RPMI7951 (cell line): Measurements from ENCODE around the gene ANO8. TPM values are rescaled to one million over a fixed set of nuclear protein-coding genes. Genes with fewer than 3 reads are reported as not detected.
"Not testable (repeated sequence)": the region's sequence is repeated elsewhere in the genome, so short reads cannot be mapped to it uniquely, and the experiment has no call there.

Experiments
- DNase-seq: peaks from one replicate; pipeline ENCODE4 v3.0.0-alpha.2; 2012; ENCODE audit warnings: low read depth
- total RNA-seq: library from RNA; depleted of rRNA; stranded (reverse); fragments of >200 nt; shearing (Covaris generic); gene quantifications from 2 replicates; pipeline ENCODE4 v1.2.3, GENCODE V29; 2014; rRNA removed

Gene ANO8
- total RNA-seq, 1 experiment from 2014 or later: 2.9 TPM

GRCh38 chr19:17286752-17287151 is 47.9 kb downstream of the ANO8 start:
- DNase-seq: no peak

GRCh38 chr19:17286263-17286662 is 48.4 kb downstream of the ANO8 start:
- DNase-seq: no peak

- no peak for DNase-seq
These were observed 49.1 kb downstream of the ANO8 start for GRCh38 chr19:17285415-17286135.

- DNase-seq: no peak
These were observed 51.1 kb downstream of the ANO8 start for GRCh38 chr19:17283504-17283996.

GRCh38 chr19:17282488-17283125 is 52.0 kb downstream of the ANO8 start:
- peak; percentile 83 for DNase-seq

GRCh38 chr19:17281391-17282304 is 53.0 kb downstream of the ANO8 start, which contains the start of gene ANKLE1:
Gene ANKLE1 (plus strand): TSS chr19:17281901. CDS start chr19:17281921, 20 bp downstream.
- no peak for DNase-seq

- no peak for DNase-seq
These were observed 55.2 kb downstream of the ANO8 start for GRCh38 chr19:17279436-17279835.

GRCh38 chr19:17275441-17276175 is 59.0 kb downstream of the ANO8 start:
- no peak for DNase-seq

- DNase-seq: not testable (repeated sequence)
These were observed 59.8 kb downstream of the ANO8 start for GRCh38 chr19:17274892-17275291.

Other genes with a start within 250 kb of the ANO8 start
- gene USE1, start 119.5 kb downstream of the ANO8 start, total RNA-seq: 38.6 and 40.6 TPM in 2 replicates
- 5.1 and 8.1 TPM in 2 replicates for gene OCEL1, start 108.6 kb downstream of the ANO8 start, total RNA-seq
- 29.8 and 43.4 TPM in 2 replicates for gene NR2F6, start 88.9 kb downstream of the ANO8 start, total RNA-seq
- not detected in 2 replicates for gene USHBP1, start 70.1 kb downstream of the ANO8 start, total RNA-seq
- 132 and 133 TPM in 2 replicates for gene BABAM1, start 67.4 kb downstream of the ANO8 start, total RNA-seq
- gene ANKLE1, start 53.0 kb downstream of the ANO8 start, total RNA-seq: 1.2 and 1.3 TPM in 2 replicates
- gene ABHD8, start 31.4 kb downstream of the ANO8 start, total RNA-seq: 16.5 and 17.9 TPM in 2 replicates
- 77.3 and 79.5 TPM in 2 replicates for gene MRPL34, start 29.0 kb downstream of the ANO8 start, total RNA-seq
- gene DDA1, start 25.3 kb downstream of the ANO8 start, total RNA-seq: 20.2 and 25.9 TPM in 2 replicates
- gene GTPBP3, start 2.7 kb upstream of the ANO8 start, total RNA-seq: 15.4 and 17.7 TPM in 2 replicates
- not detected in 2 replicates for gene PLVAP, start 42.5 kb upstream of the ANO8 start, total RNA-seq
- gene CCDC194, start 59.3 kb upstream of the ANO8 start, total RNA-seq: not detected in 2 replicates
- 46.1 and 65.6 TPM in 2 replicates for gene BST2, start 70.8 kb upstream of the ANO8 start, total RNA-seq
- gene MVB12A, start 85.2 kb upstream of the ANO8 start, total RNA-seq: 123 and 164 TPM in 2 replicates
- not detected in 2 replicates for gene TMEM221, start 113.8 kb upstream of the ANO8 start, total RNA-seq
- not detected in 2 replicates for gene NXNL1, start 126.1 kb upstream of the ANO8 start, total RNA-seq
- 7.9 and 8.7 TPM in 2 replicates for gene SLC27A1, start 135.7 kb upstream of the ANO8 start, total RNA-seq
- gene PGLS, start 176.8 kb upstream of the ANO8 start, total RNA-seq: 52.7 and 66.8 TPM in 2 replicates
- 90.8 and 101 TPM in 2 replicates for gene COLGALT1, start 220.8 kb upstream of the ANO8 start, total RNA-seq